Measurements from ENCODE around the gene QPCT. TPM values are rescaled to one million over a fixed set of nuclear protein-coding genes. Genes with fewer than 3 reads are reported as not detected.
A peak's percentile ranks its signal among the peaks of the same experiment; 100 is the strongest.

QPCT gene
- total RNA-seq, 2 experiments from 2014 or later: 0.43 to 0.68 TPM

- Mint-ChIP-seq H3K27me3 (peaks cover 16% of the 10 kb centered on the region), H3K4me1 (ENCODE audit: low read depth) (peaks cover 36% of the 10 kb centered on the region), H3K27ac (peak overlapping the region; percentile 28), H3K4me3 (peak overlapping the region; percentile 77), H3K9me3 (no peaks in the 10 kb centered on the region), H3K36me3 (peaks cover 7% of the 10 kb centered on the region)
- intact Hi-C loops (cut with micrococcal nuclease): loop anchor here (1.0 to 2.0 kb wide), 3 partner anchors 19 to 65 kb away; partner anchors contain the start of gene QPCT
- POLR2A ChIA-PET: no interaction called here
- CTCF ChIA-PET: interaction anchor here (1.7 kb wide), 1 partner anchor 552 kb away, joined by 7 read pairs; no protein-coding TSS in a partner anchor
- DNase-seq: no peak
These were observed 18.8 kb upstream of the QPCT start for GRCh38 chr2:37325625-37326071.

GRCh38 chr2:37326285-37326684 lies 18.1 kb upstream of the QPCT start:
- Mint-ChIP-seq H3K36me3 (peaks cover 7% of the 10 kb centered on the region), H3K27ac (no peak overlapping the region), H3K27me3 (peaks cover 16% of the 10 kb centered on the region), H3K9me3 (no peaks in the 10 kb centered on the region), H3K4me3 (peak overlapping the region; percentile 40), H3K4me1 (ENCODE audit: low read depth) (peaks cover 33% of the 10 kb centered on the region)
- intact Hi-C loops (cut with micrococcal nuclease): no loop called here
- ChIA-PET POLR2A (no interaction called here), CTCF (no interaction called here)
- no peak for DNase-seq

GRCh38 chr2:37326866-37327634 lies 17.4 kb upstream of the QPCT start:
- Mint-ChIP-seq H3K4me1 (ENCODE audit: low read depth) (peaks cover 25% of the 10 kb centered on the region), H3K36me3 (peaks cover 5% of the 10 kb centered on the region), H3K27me3 (peaks cover 17% of the 10 kb centered on the region), H3K4me3 (no peak overlapping the region), H3K27ac (no peak overlapping the region), H3K9me3 (no peaks in the 10 kb centered on the region)
- intact Hi-C loops (cut with micrococcal nuclease): no loop called here
- CTCF ChIA-PET: no interaction called here
- POLR2A ChIA-PET: no interaction called here
- DNase-seq: no peak

- Mint-ChIP-seq H3K9me3 (no peaks in the 10 kb centered on the region), H3K4me3 (no peak overlapping the region), H3K4me1 (ENCODE audit: low read depth) (peaks cover 4% of the 10 kb centered on the region), H3K36me3 (no peaks in the 10 kb centered on the region), H3K27ac (no peak overlapping the region), H3K27me3 (peaks cover 13% of the 10 kb centered on the region)
- intact Hi-C loops (cut with micrococcal nuclease): no loop called here
- CTCF ChIA-PET: no interaction called here
- no peak for DNase-seq
- POLR2A ChIA-PET: no interaction called here
These were observed 13.7 kb upstream of the QPCT start for GRCh38 chr2:37330681-37331080.

- no peak for DNase-seq
- ChIA-PET CTCF (no interaction called here), POLR2A (no interaction called here)
- intact Hi-C loops (cut with micrococcal nuclease): no loop called here
- Mint-ChIP-seq H3K4me3 (no peak overlapping the region), H3K27me3 (peaks cover 3% of the 10 kb centered on the region), H3K4me1 (ENCODE audit: low read depth) (no peaks in the 10 kb centered on the region), H3K27ac (no peak overlapping the region), H3K9me3 (no peaks in the 10 kb centered on the region), H3K36me3 (no peaks in the 10 kb centered on the region)
These were observed 11.9 kb upstream of the QPCT start for GRCh38 chr2:37332560-37332959.

GRCh38 chr2:37333256-37333655 lies 11.2 kb upstream of the QPCT start:
- POLR2A ChIA-PET: no interaction called here
- Mint-ChIP-seq H3K27ac (no peak overlapping the region), H3K27me3 (peaks cover 2% of the 10 kb centered on the region), H3K4me1 (ENCODE audit: low read depth) (no peaks in the 10 kb centered on the region), H3K9me3 (no peaks in the 10 kb centered on the region), H3K36me3 (no peaks in the 10 kb centered on the region), H3K4me3 (no peak overlapping the region)
- intact Hi-C loops (cut with micrococcal nuclease): no loop called here
- CTCF ChIA-PET: no interaction called here
- no peak for DNase-seq

- POLR2A ChIA-PET: no interaction called here
- H3K27me3 Mint-ChIP-seq: peaks cover 2% of the 10 kb centered on the region
These were observed 8.8 kb upstream of the QPCT start for GRCh38 chr2:37335604-37336003.

GRCh38 chr2:37337620-37338280 lies 6.7 kb upstream of the QPCT start:
- Mint-ChIP-seq H3K4me3 (no peak overlapping the region), H3K27ac (no peak overlapping the region), H3K27me3 (peaks cover 4% of the 10 kb centered on the region), H3K4me1 (ENCODE audit: low read depth) (peaks cover 7% of the 10 kb centered on the region), H3K36me3 (no peaks in the 10 kb centered on the region), H3K9me3 (no peaks in the 10 kb centered on the region)
- ChIA-PET POLR2A (no interaction called here), CTCF (no interaction called here)
- no peak for DNase-seq
- intact Hi-C loops (cut with micrococcal nuclease): no loop called here

More at GRCh38 chr2:37335604-37336003, 8.8 kb upstream of the QPCT start:
- Mint-ChIP-seq H3K27ac (no peak overlapping the region), H3K36me3 (no peaks in the 10 kb centered on the region), H3K4me1 (ENCODE audit: low read depth) (peaks cover 4% of the 10 kb centered on the region), H3K4me3 (no peak overlapping the region), H3K9me3 (no peaks in the 10 kb centered on the region)
- intact Hi-C loops (cut with micrococcal nuclease): no loop called here
- no peak for DNase-seq
- CTCF ChIA-PET: no interaction called here

- ChIA-PET POLR2A (no interaction called here), CTCF (no interaction called here)
- H3K27ac Mint-ChIP-seq: no peak overlapping the region
- H3K4me3 Mint-ChIP-seq: no peak overlapping the region
- peaks cover 9% of the 10 kb centered on the region for H3K27me3 Mint-ChIP-seq
- H3K4me1 Mint-ChIP-seq (ENCODE audit: low read depth): peaks cover 10% of the 10 kb centered on the region
- no peaks in the 10 kb centered on the region for H3K36me3 Mint-ChIP-seq
- no peak for DNase-seq
- intact Hi-C loops (cut with micrococcal nuclease): no loop called here
- H3K9me3 Mint-ChIP-seq: no peaks in the 10 kb centered on the region
These were observed 5.5 kb upstream of the QPCT start for GRCh38 chr2:37338933-37339332.

GRCh38 chr2:37340637-37341036 lies 3.8 kb upstream of the QPCT start:
- peaks cover 14% of the 10 kb centered on the region for H3K27me3 Mint-ChIP-seq

GRCh38 chr2:37342591-37343220 lies 1.7 kb upstream of the QPCT start:
- Mint-ChIP-seq H3K36me3 (no peaks in the 10 kb centered on the region), H3K27me3 (peaks cover 26% of the 10 kb centered on the region), H3K4me3 (no peak overlapping the region), H3K27ac (no peak overlapping the region), H3K4me1 (ENCODE audit: low read depth) (peaks cover 25% of the 10 kb centered on the region), H3K9me3 (no peaks in the 10 kb centered on the region)
- no peak for DNase-seq
- CTCF ChIA-PET: interaction anchor here (1.0 kb wide), 1 partner anchor 26 kb away, joined by 3 read pairs; no protein-coding TSS in a partner anchor
- intact Hi-C loops (cut with micrococcal nuclease): no loop called here
- POLR2A ChIA-PET: no interaction called here

More at GRCh38 chr2:37340637-37341036, 3.8 kb upstream of the QPCT start:
- H3K4me3 Mint-ChIP-seq: no peak overlapping the region
- DNase-seq: no peak
- intact Hi-C loops (cut with micrococcal nuclease): no loop called here
- peaks cover 22% of the 10 kb centered on the region for H3K4me1 Mint-ChIP-seq (ENCODE audit: low read depth)
- H3K9me3 Mint-ChIP-seq: no peaks in the 10 kb centered on the region
- no peak overlapping the region for H3K27ac Mint-ChIP-seq
- ChIA-PET CTCF (no interaction called here), POLR2A (no interaction called here)
- H3K36me3 Mint-ChIP-seq: no peaks in the 10 kb centered on the region

- Mint-ChIP-seq H3K4me3 (peak overlapping the region; percentile 74), H3K27ac (no peak overlapping the region), H3K36me3 (no peaks in the 10 kb centered on the region), H3K27me3 (peaks cover 30% of the 10 kb centered on the region), H3K4me1 (ENCODE audit: low read depth) (peaks cover 25% of the 10 kb centered on the region), H3K9me3 (no peaks in the 10 kb centered on the region)
- intact Hi-C loops (cut with micrococcal nuclease): loop anchor here (2.0 kb wide), 1 partner anchor 19 kb away; the partner anchor contains the start of gene PRKD3
- no peak for DNase-seq
- ChIA-PET POLR2A (no interaction called here), CTCF (no interaction called here)
These were observed 644 bp upstream of the QPCT start for GRCh38 chr2:37343537-37344434.
